Smooth muscle cell (in vitro differentiated cells): ENCODE measurements around the gene TLR10. TPM values are rescaled to one million over a fixed set of nuclear protein-coding genes. Genes with fewer than 3 reads are reported as not detected.

Source experiments
- DNase-seq: peaks from one replicate; lab custom pipeline; 2025; ENCODE audit not compliant: unreplicated experiment; lab: John Stamatoyannopoulos, UW
- H2AFZ ChIP-seq: fragments of 200-600 bp; sonication (generic); 2 replicates; pipeline ENCODE4 v1.6.0; 2016; ENCODE audit warnings: antibody characterized with exemption, low read depth, mild to moderate bottlenecking
- H3F3A ChIP-seq: fragments of 200-600 bp; sonication (generic); 2 replicates; pipeline ENCODE4 v1.6.0; 2017; ENCODE audit warnings: antibody characterized with exemption, low read depth
- H3K27ac ChIP-seq: fragments of 200-600 bp; sonication (generic); 2 replicates; pipeline ENCODE4 v1.5.1; 2016; ENCODE audit warnings: low read depth, mild to moderate bottlenecking
- H3K27me3 ChIP-seq: fragments of 200-600 bp; sonication (generic); 2 replicates; pipeline ENCODE4 v1.6.1; 2016; ENCODE audit warnings: low read depth, mild to moderate bottlenecking
- H3K36me3 ChIP-seq: fragments of 200-600 bp; sonication (generic); 2 replicates; pipeline ENCODE4 v1.5.1; 2016; ENCODE audit warnings: low read depth
- H3K4me1 ChIP-seq: fragments of 200-600 bp; sonication (generic); 2 replicates; pipeline ENCODE4 v1.5.1; 2016; ENCODE audit warnings: low read depth
- H3K4me2 ChIP-seq: fragments of 200-600 bp; sonication (generic); 2 replicates; pipeline ENCODE4 v1.6.0; 2016; ENCODE audit warnings: mild to moderate bottlenecking
- H3K4me3 ChIP-seq: fragments of 200-600 bp; sonication (generic); 2 replicates; pipeline ENCODE4 v1.5.1; 2016; ENCODE audit warnings: mild to moderate bottlenecking
- H3K79me2 ChIP-seq: fragments of 200-600 bp; sonication (generic); 2 replicates; pipeline ENCODE4 v1.6.0; 2016; ENCODE audit warnings: low read depth, mild to moderate bottlenecking
- H3K9ac ChIP-seq: fragments of 200-600 bp; sonication (generic); 2 replicates; pipeline ENCODE4 v1.6.0; 2016; ENCODE audit warnings: low read depth
- H3K9me3 ChIP-seq: fragments of 200-600 bp; sonication (generic); replicated peaks from 2 replicates; pipeline ENCODE4 v1.5.1; 2016; ENCODE audit warnings: low read depth
- H4K20me1 ChIP-seq: fragments of 200-600 bp; sonication (generic); 2 replicates; pipeline ENCODE4 v1.6.0; 2016; ENCODE audit warnings: low read depth
- WGBS: methylation state at CpG from one replicate; pipeline ENCODE4 v1.1.7; 2016; ENCODE audit warnings: low lambda C conversion rate; 5-methylcytosine and 5-hydroxymethylcytosine counted together
- polyA plus RNA-seq: library from polyadenylated mRNA; unstranded; fragments of >200 nt; fragmentation: Nextera tagmentation; extraction: Ambion mirVana; gene quantifications from 2 replicates; pipeline ENCODE4 v1.2.1, GENCODE V29; 2016
- total RNA-seq: library from RNA; depleted of rRNA; stranded (reverse); fragments of >200 nt; gene quantifications from 2 replicates; pipeline ENCODE4 v1.2.3, GENCODE V29; 2014
- TF ChIP-seq, protein P1 (sequence below): fragments of 200-600 bp; sonication (generic); IDR thresholded peaks from 2 replicates; pipeline ENCODE4 v1.5.1; 2017; ENCODE audit warnings: borderline replicate concordance, mild to moderate bottlenecking, antibody characterized with exemption; ENCODE audit not compliant: insufficient read depth, poor library complexity, severe bottlenecking

TLR10 gene
- total and polyA plus RNA-seq, 2 experiments from 2014 or later: not detected

DNA sequence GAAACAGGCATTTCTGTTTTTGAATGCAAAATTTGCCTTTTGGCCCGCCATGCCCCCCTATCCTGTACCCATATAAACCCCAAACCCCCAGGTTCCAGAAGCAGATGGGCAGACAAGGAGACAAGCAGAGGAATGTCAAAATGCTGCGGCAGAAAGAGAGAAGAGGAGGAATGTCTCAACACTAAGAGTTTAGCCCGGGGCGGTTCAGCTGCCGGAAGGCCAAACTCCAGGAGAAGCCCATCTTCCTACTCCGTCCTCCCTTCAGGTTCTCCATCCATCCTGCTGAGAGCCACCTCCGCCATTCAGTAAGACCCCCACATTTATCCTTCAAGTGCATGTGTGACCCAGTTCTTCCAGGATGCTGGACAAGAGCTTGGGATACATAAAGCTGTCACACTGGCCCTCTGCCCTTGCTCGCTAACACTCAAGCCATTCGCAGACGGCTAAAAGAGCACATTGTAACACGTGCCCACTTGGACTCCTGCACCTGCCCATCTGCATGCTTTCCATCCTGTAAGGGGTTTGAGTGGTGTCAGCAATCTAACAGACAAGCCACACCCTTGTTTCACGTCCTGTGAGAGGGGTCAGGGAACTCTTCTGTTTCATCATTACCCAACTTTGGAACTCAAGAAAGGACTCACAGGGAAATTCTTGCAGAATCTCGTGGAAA is 31.3 kb downstream of the TLR10 start:
- TF ChIP-seq, protein P1, sequence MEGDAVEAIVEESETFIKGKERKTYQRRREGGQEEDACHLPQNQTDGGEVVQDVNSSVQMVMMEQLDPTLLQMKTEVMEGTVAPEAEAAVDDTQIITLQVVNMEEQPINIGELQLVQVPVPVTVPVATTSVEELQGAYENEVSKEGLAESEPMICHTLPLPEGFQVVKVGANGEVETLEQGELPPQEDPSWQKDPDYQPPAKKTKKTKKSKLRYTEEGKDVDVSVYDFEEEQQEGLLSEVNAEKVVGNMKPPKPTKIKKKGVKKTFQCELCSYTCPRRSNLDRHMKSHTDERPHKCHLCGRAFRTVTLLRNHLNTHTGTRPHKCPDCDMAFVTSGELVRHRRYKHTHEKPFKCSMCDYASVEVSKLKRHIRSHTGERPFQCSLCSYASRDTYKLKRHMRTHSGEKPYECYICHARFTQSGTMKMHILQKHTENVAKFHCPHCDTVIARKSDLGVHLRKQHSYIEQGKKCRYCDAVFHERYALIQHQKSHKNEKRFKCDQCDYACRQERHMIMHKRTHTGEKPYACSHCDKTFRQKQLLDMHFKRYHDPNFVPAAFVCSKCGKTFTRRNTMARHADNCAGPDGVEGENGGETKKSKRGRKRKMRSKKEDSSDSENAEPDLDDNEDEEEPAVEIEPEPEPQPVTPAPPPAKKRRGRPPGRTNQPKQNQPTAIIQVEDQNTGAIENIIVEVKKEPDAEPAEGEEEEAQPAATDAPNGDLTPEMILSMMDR: no peak
- Histone ChIP-seq H3K79me2 (no peaks in the 10 kb centered on the region), H3F3A (peaks cover 14% of the 10 kb centered on the region), H3K27me3 (no peaks in the 10 kb centered on the region), H3K27ac (no peak overlapping the region), H3K4me2 (peak overlapping the region; percentile 72), H2AFZ (no peak overlapping the region), H3K9ac (no peak overlapping the region), H4K20me1 (no peaks in the 10 kb centered on the region), H3K4me1 (peaks cover 9% of the 10 kb centered on the region), H3K9me3 (no peaks in the 10 kb centered on the region), H3K36me3 (peaks cover 4% of the 10 kb centered on the region), H3K4me3 (no peak overlapping the region)
- WGBS: 86% methylated on average over 13 of the region's 13 CpGs
- DNase-seq: no peak

DNA sequence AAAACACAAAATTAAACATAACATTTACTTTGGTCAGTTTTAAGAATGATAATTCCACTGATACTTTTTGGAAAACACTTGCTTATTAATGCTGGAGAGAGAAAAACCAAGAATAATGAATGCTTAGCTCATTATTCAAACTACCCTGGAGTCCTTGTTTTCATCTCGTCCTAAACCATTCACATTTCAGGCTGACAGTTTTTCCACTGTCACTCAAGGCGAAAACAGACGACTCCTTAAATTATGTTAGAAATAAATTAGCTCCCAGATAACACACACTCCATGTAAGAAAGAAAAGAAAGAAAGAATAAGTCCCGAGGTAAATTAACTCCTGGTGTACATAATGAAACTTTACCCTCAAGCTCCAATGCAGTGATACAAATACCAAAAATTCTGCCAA is 33.5 kb downstream of the TLR10 start:
- H3F3A ChIP-seq: peaks cover 14% of the 10 kb centered on the region
- H3K4me3 ChIP-seq: no peak overlapping the region
- peaks cover 9% of the 10 kb centered on the region for H3K4me1 ChIP-seq
- no peak overlapping the region for H2AFZ ChIP-seq
- H3K36me3 ChIP-seq: peaks cover 4% of the 10 kb centered on the region
- no peaks in the 10 kb centered on the region for H4K20me1 ChIP-seq
- H3K9me3 ChIP-seq: no peaks in the 10 kb centered on the region
- no peaks in the 10 kb centered on the region for H3K27me3 ChIP-seq
- H3K79me2 ChIP-seq: no peaks in the 10 kb centered on the region
- no peak overlapping the region for H3K4me2 ChIP-seq
- H3K9ac ChIP-seq: no peak overlapping the region
- no peak for DNase-seq
- TF ChIP-seq, protein P1: no peak
- 80% methylated on average over 4 of the region's 4 CpGs for WGBS
- H3K27ac ChIP-seq: no peak overlapping the region

DNA sequence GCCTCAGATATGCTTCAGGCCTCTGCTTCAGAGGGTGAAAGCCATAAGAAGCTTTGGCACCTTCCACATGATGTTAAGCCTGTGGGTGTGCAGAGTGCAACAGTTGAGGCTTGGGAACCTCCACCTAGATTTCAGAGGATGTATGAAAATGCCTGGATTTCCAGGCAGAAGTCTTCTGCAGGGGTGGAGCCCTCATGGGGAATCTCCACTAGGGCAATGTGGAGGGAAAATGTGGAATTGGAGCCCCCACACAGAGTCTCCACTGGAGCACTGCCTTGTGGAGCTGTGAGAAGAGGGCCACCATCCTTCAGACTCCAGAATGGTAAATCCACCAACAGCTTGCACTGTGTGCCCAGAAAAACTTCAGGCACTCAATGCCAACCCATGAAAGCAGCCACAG is 35.2 kb downstream of the TLR10 start:
- Histone ChIP-seq H3K36me3 (peaks cover 4% of the 10 kb centered on the region), H3K4me1 (peaks cover 5% of the 10 kb centered on the region), H3K9me3 (no peaks in the 10 kb centered on the region)

DNA sequence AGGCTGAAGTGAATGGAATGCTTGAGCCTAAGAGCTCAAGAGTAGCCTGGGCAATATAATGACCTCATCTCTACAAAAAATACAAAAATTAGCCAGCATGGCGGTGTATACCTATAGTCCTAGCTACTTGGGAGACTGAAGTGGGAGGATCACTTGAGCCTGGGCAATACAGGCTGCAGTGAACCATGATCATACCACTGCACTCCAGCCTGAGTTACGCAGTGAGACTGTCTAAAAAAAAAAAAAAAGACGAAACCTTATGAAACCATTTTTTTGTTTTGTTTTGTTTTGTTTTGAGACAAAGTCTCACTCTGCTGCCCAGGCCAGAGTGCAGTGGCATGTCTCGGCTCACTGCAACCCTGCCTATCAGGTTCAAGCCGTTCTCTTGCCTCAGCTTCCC is 36.9 kb downstream of the TLR10 start:
- 99% methylated on average over 5 of the region's 5 CpGs for WGBS
- no peaks in the 10 kb centered on the region for H3K79me2 ChIP-seq
- TF ChIP-seq, protein P1: no peak
- no peaks in the 10 kb centered on the region for H3K27me3 ChIP-seq
- H3K9me3 ChIP-seq: no peaks in the 10 kb centered on the region
- H3F3A ChIP-seq: no peaks in the 10 kb centered on the region
- no peak overlapping the region for H2AFZ ChIP-seq
- H3K4me1 ChIP-seq: no peaks in the 10 kb centered on the region
- H4K20me1 ChIP-seq: no peaks in the 10 kb centered on the region
- H3K27ac ChIP-seq: no peak overlapping the region
- DNase-seq: no peak
- no peak overlapping the region for H3K9ac ChIP-seq
- peaks cover 4% of the 10 kb centered on the region for H3K36me3 ChIP-seq
- no peak overlapping the region for H3K4me3 ChIP-seq
- H3K4me2 ChIP-seq: no peak overlapping the region

More for the DNA sequence above, 35.2 kb downstream of the TLR10 start:
- DNase-seq: no peak
- Histone ChIP-seq H3K27ac (no peak overlapping the region), H3K79me2 (no peaks in the 10 kb centered on the region), H2AFZ (no peak overlapping the region), H3K4me2 (no peak overlapping the region), H3F3A (peaks cover 10% of the 10 kb centered on the region), H3K4me3 (no peak overlapping the region), H3K27me3 (no peaks in the 10 kb centered on the region), H3K9ac (no peak overlapping the region), H4K20me1 (no peaks in the 10 kb centered on the region)
- TF ChIP-seq, protein P1: no peak
